GM12878 (cell line): Measurements from ENCODE around the gene MTO1. TPM values are rescaled to one million over a fixed set of nuclear protein-coding genes. Genes with fewer than 3 reads are reported as not detected.

Experiments used
- ATAC-seq: fragments of 200-7000 bp; cut with Tn5 transposase; 3 replicates; pipeline ENCODE4 v1.9.1; 2020; ENCODE audit warnings: mild to moderate bottlenecking, moderate library complexity
- BruUV-seq: library from RNA; stranded (reverse); fragments of 400-500 nt; replicated peaks from 2 replicates; lab custom pipeline; 2021; lab: Mats Ljungman, UMichigan
- CTCF ChIA-PET: fragments of 300-600 bp; sonication (Branson Sonifier 250); formaldehyde crosslinking; extraction: SDS; loops from one replicate; lab custom pipeline; 2021; ENCODE audit warnings: inconsistent platforms; lab: Yijun Ruan, JAX
- POLR2A ChIA-PET: fragments of 350-600 bp; formaldehyde crosslinking; extraction: SDS; loops from one replicate; lab custom pipeline; 2021; ENCODE audit warnings: inconsistent platforms; lab: Charles Lee
- RAD21 ChIA-PET: fragments of 300-600 bp; sonication (Branson Sonifier 250); formaldehyde crosslinking; loops from one replicate; lab custom pipeline; 2023; ENCODE audit warnings: antibody characterized with exemption; ENCODE audit not compliant: unreplicated experiment; lab: Charles Lee
- SMC1A ChIA-PET: fragments of 300-600 bp; sonication (Branson Sonifier 250); formaldehyde crosslinking; loops from one replicate; lab custom pipeline; 2023; ENCODE audit not compliant: unreplicated experiment, uncharacterized antibody; lab: Charles Lee
- DNase-seq: peaks from one replicate; pipeline ENCODE4 v3.0.0-alpha.2; 2011; ENCODE audit warnings: low read depth, low spot score
- FAIRE-seq: peaks from 3 replicates; lab custom pipeline; 2011; peaks lifted over from hg19 to GRCh38; lab: Jason Lieb, UNC
- H2AFZ ChIP-seq: 2 replicates; pipeline ENCODE4 v1.6.0; 2011; ENCODE audit warnings: low read depth, low read length, control low read depth; ENCODE audit not compliant: control insufficient read depth
- H3K27ac ChIP-seq: 2 replicates; pipeline ENCODE4 v1.5.1; 2011; ENCODE audit warnings: control low read depth; ENCODE audit not compliant: control insufficient read depth, insufficient read depth
- H3K27me3 ChIP-seq, 2 experiments: replicated peaks in 1 of 2; 2 replicates each; pipeline versions ENCODE4 v1.6.0 to v1.6.1; 2011; ENCODE audit warnings: low read length in 1 of 2; ENCODE audit not compliant: control insufficient read depth in 2 of 2, insufficient read depth in 2 of 2
- H3K36me3 ChIP-seq, 2 experiments: 2 replicates each; pipeline ENCODE4 v1.5.1; 2011; ENCODE audit warnings: low read length in 1 of 2; ENCODE audit not compliant: control insufficient read depth in 2 of 2, insufficient read depth in 2 of 2
- H3K4me1 ChIP-seq: 2 replicates; pipeline ENCODE4 v1.6.1; 2011; ENCODE audit warnings: mild to moderate bottlenecking, low read length, moderate library complexity, mixed read lengths; ENCODE audit not compliant: control insufficient read depth, insufficient read depth
- H3K4me2 ChIP-seq: 2 replicates; pipeline ENCODE4 v1.6.0; 2011; ENCODE audit warnings: control low read depth; ENCODE audit not compliant: control insufficient read depth, insufficient read depth
- H3K4me3 ChIP-seq: fragments of 200-600 bp; sonication (generic); 2 replicates; pipeline ENCODE4 v1.5.1; 2016
- H3K79me2 ChIP-seq: 2 replicates; pipeline ENCODE4 v1.6.0; 2011; ENCODE audit warnings: low read length; ENCODE audit not compliant: control insufficient read depth, insufficient read depth
- H3K9ac ChIP-seq: 2 replicates; pipeline ENCODE4 v1.8.0; 2011; ENCODE audit warnings: low read length, control low read depth, mixed read lengths; ENCODE audit not compliant: control insufficient read depth, insufficient read depth
- H3K9me3 ChIP-seq: replicated peaks from 3 replicates; pipeline ENCODE4 v1.5.1; 2011; ENCODE audit warnings: mild to moderate bottlenecking, low read length; ENCODE audit not compliant: control insufficient read depth, insufficient read depth
- H4K20me1 ChIP-seq: 2 replicates; pipeline ENCODE4 v1.6.0; 2011; ENCODE audit not compliant: control insufficient read depth, insufficient read depth
- BACH1 ChIP-seq: fragments of 450-650 bp; IDR thresholded peaks from 2 replicates; pipeline ENCODE4 v1.6.1; 2017; ENCODE audit warnings: mild to moderate bottlenecking, borderline replicate concordance
- CBX5 ChIP-seq: sonication (generic); IDR thresholded peaks from 2 replicates; pipeline ENCODE4 v1.6.1; 2016; ENCODE audit warnings: low read depth, moderate library complexity, mild to moderate bottlenecking, inconsistent platforms
- CEBPB ChIP-seq, 2 experiments: fragments of 150-350 bp in 1 of 2; IDR thresholded peaks; 2 replicates each; pipeline ENCODE4 v1.6.1; 2012 to 2014; ENCODE audit warnings: low read depth in 2 of 2, low read length in 2 of 2, borderline replicate concordance in 1 of 2, inconsistent platforms in 1 of 2
- ETV6 ChIP-seq, 2 experiments: fragments of 450-650 bp in 1 of 2; IDR thresholded peaks in 1 of 2; conservative IDR thresholded peaks in 1 of 2; 2 replicates each; pipeline ENCODE4 v1.6.1; 2014; ENCODE audit warnings: antibody characterized with exemption in 1 of 2, borderline replicate concordance in 1 of 2, low read depth in 1 of 2, mild to moderate bottlenecking in 1 of 2, moderate library complexity in 1 of 2
- MTA3 ChIP-seq: IDR thresholded peaks from 2 replicates; pipeline ENCODE4 v1.6.1; 2012; ENCODE audit warnings: low read length, inconsistent platforms, borderline replicate concordance
- NR2C2 ChIP-seq: IDR thresholded peaks from 2 replicates; pipeline ENCODE4 v1.6.1; 2011; ENCODE audit warnings: borderline replicate concordance, low read depth; ENCODE audit not compliant: control insufficient read depth, insufficient read length
- PAX5 ChIP-seq: IDR thresholded peaks from 2 replicates; pipeline ENCODE4 v1.6.1; 2011; ENCODE audit warnings: low read depth, low read length, borderline replicate concordance
- RB1 ChIP-seq: fragments of 450-650 bp; formaldehyde crosslinking; IDR thresholded peaks from 2 replicates; pipeline ENCODE4 v1.6.1; 2017; ENCODE audit warnings: mild to moderate bottlenecking, borderline replicate concordance
- RELA ChIP-seq: fragments of 450-650 bp; IDR thresholded peaks from 2 replicates; pipeline ENCODE4 v1.8.0; 2014; ENCODE audit warnings: borderline replicate concordance; ENCODE audit not compliant: partially characterized antibody
- SMAD1 ChIP-seq: fragments of 450-650 bp; IDR thresholded peaks from 2 replicates; pipeline ENCODE4 v1.6.1; 2018; ENCODE audit warnings: mild to moderate bottlenecking, low read depth; ENCODE audit not compliant: partially characterized antibody
- SMAD5 ChIP-seq: IDR thresholded peaks from 2 replicates; pipeline ENCODE4 v1.6.1; 2016; ENCODE audit warnings: antibody characterized with exemption, low read depth
- SMC3 ChIP-seq: IDR thresholded peaks from 2 replicates; pipeline ENCODE4 v1.6.1; 2011; ENCODE audit warnings: low read length, improper control_type of control experiment, borderline replicate concordance
- STAT3 ChIP-seq: IDR thresholded peaks from 2 replicates; pipeline ENCODE4 v1.6.1; 2011; ENCODE audit warnings: low read depth, low read length, improper control_type of control experiment
- TARDBP ChIP-seq: IDR thresholded peaks from 2 replicates; pipeline ENCODE4 v1.6.1; 2016; ENCODE audit warnings: borderline replicate concordance
- TCF3 ChIP-seq: IDR thresholded peaks from 2 replicates; pipeline ENCODE4 v1.6.1; 2012; ENCODE audit warnings: low read depth, mild to moderate bottlenecking, low read length, borderline replicate concordance; ENCODE audit not compliant: insufficient read depth
- ZZZ3 ChIP-seq: IDR thresholded peaks from 2 replicates; pipeline ENCODE4 v1.6.1; 2011; ENCODE audit warnings: low read depth; ENCODE audit not compliant: control insufficient read depth, insufficient read length
- WGBS: methylation state at CpG from one replicate; pipeline ENCODE4 v1.1.6; 2016; ENCODE audit warnings: low lambda C conversion rate; ENCODE audit not compliant: insufficient replicate concordance, insufficient coverage; ENCODE audit errors: missing lambda C conversion rate; 5-methylcytosine and 5-hydroxymethylcytosine counted together
- in situ Hi-C: fragments of 300-500 bp; cut with MboI; formaldehyde crosslinking; loops from 9 replicates; pipeline ENCODE4 v1.14.3; 2018; ENCODE audit warnings: mixed read lengths
- intact Hi-C: fragments of 100-400 bp; cut with micrococcal nuclease; formaldehyde crosslinking; loops from one replicate; pipeline ENCODE4 v1.14.2; 2022; ENCODE audit not compliant: unreplicated experiment
- polyA plus RNA-seq, 11 experiments: library from polyadenylated mRNA; depleted of rRNA in 4 of 11; unstranded in 6 of 11; stranded (reverse) in 5 of 11; fragments of >200 nt; fragmentation: Nextera tagmentation in 4 of 11; fragmentation: Illumina TruSeq in 1 of 11; extraction: Ambion mirVana in 4 of 11; extraction: Trizol in 1 of 11; gene quantifications; 1 replicate in 1 of 11; 2 replicates in 10 of 11; pipeline versions ENCODE4 v1.2.1 to v1.2.3, GENCODE V29; 2011 to 2016; ENCODE audit warnings: inconsistent platforms in 2 of 11, missing spikeins in 2 of 11, low read depth in 1 of 11
- total RNA-seq, 4 experiments: library from RNA; depleted of rRNA in 3 of 4; stranded (reverse); fragments of >200 nt in 3 of 4; fragmentation: Illumina TruSeq in 1 of 4; extraction: Trizol in 1 of 4; gene quantifications; 2 replicates each; pipeline versions ENCODE4 v1.2.1 to v1.2.3, GENCODE V29; 2013 to 2021
- TF ChIP-seq, protein P1 (sequence below): fragments of 450-650 bp; IDR thresholded peaks from 2 replicates; pipeline ENCODE4 v1.6.1; 2016; ENCODE audit warnings: mild to moderate bottlenecking

MTO1 gene
- total and polyA plus RNA-seq, 10 of the 15 experiments (the other 5 are each of a cell fraction or from before 2014, with no cell fraction given): 24.8 to 53.6 (median 33.1) TPM

DNA sequence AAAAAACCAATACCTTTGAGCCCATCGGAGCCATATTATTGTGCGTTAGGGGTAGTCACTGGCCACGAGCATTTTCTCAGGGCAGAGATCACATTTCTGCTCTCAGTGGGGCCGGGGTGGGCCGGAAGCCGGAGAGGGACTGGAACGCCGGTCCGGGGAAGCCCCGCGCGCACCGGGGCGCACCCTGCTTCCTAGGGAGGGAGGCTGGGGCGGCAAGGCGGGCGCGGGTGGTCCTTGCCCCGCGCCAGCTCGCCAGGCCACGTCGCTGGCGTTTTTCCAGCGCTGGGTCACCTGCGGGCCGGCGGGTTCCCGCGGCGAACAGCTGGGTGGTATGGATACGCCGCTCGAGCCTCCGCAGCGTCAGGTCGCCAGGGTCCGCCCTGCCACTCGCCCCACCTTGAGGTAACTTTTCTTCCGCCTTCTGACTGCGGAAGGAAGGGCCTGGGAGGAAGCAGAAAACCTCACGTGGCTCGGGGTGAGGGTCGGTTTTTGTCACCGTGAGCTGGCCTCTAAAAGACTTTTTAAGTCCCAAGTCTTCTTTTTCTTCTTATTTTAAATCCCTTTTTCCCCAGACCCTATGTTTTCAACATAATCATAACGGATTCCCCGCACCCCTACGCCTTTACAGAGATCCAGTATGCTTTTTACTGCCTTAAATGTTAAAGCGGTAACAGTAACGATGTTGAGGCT, 62.0 kb downstream of the MTO1 start:
- POLR2A ChIA-PET: interaction anchor here (0.6 to 6.8 kb wide), 13 partner anchors 10 to 130 kb away, joined by 3 to 55 read pairs (median 5); partner anchors contain the start of gene SLC17A5
- Histone ChIP-seq H3K9ac (peak overlapping the region; percentile 79), H4K20me1 (no peaks in the 10 kb centered on the region), H3K79me2 (peaks cover 48% of the 10 kb centered on the region), H3K27me3 (no peaks in the 10 kb centered on the region), H3K27ac (peak overlapping the region; percentile 100), H3K4me2 (peak overlapping the region; percentile 79), H3K4me1 (peaks cover 6% of the 10 kb centered on the region; the same call in 1 of the 2 replicates), H3K9me3 (no peaks in the 10 kb centered on the region), H3K36me3 (peaks cover 2 to 5% of the 10 kb centered on the region in 2 experiments), H2AFZ (peak overlapping the region; percentile 96), H3K4me3 (peak overlapping the region; percentile 83)
- SMC1A ChIA-PET: interaction anchor here (1.5 to 5.6 kb wide), 12 partner anchors 9 to 129 kb away, joined by 4 to 43 read pairs (median 11); no protein-coding TSS in a partner anchor
- 0% methylated on average over 50 of the region's 50 CpGs for whole genome bisulfite sequencing
- intact Hi-C loops: loop anchor here (1.0 to 5.0 kb wide), 5 partner anchors 37 to 1759 kb away; partner anchors contain the start of gene TMEM30A
- DNase-seq (no peak), FAIRE-seq (peak; percentile 31), ATAC-seq (peak; percentile 56)
- CTCF ChIA-PET: interaction anchor here (0.9 to 6.5 kb wide), 8 partner anchors 8 to 129 kb away, joined by 3 to 23 read pairs (median 6); partner anchors contain the start of gene MTO1
- in situ Hi-C loops: loop anchor here (5.0 to 25.0 kb wide), 2 partner anchors 89 to 129 kb away; partner anchors contain the start of gene SLC17A5
- RAD21 ChIA-PET: interaction anchor here (0.9 to 5.7 kb wide), 11 partner anchors 9 to 87 kb away, joined by 3 to 49 read pairs (median 6); partner anchors contain the start of gene MTO1
- BruUV-seq: no TSS peak
- TF ChIP-seq TCF3 (peak; percentile 87), MTA3 (no peak), NR2C2 (no peak), SMC3 (no peak), ZZZ3 (no peak), SMAD1 (peak; percentile 19), ETV6 (conservative IDR thresholded peaks at IDR 0.05 in 1 of 2, IDR thresholded peaks at IDR 0.05 in 1 of 2; ENCODE audit: borderline replicate concordance in 1 of 2, low read depth in 1 of 2) (peak; percentile 58 to 98; a peak in 2 of 4 replicates), RELA (peak; percentile 81), TARDBP (0 out of 2 replicates have a peak, but pooled peaks have one; percentile 16), RB1 (peak; percentile 79; the same call in 1 of the 2 replicates), CEBPB (IDR thresholded peaks at IDR 0.05; ENCODE audit: borderline replicate concordance in 1 of 2, low read depth in 2 of 2, low read length in 2 of 2) (no peak), CBX5 (no peak), STAT3 (no peak), BACH1 (peak; percentile 82), PAX5 (no peak), SMAD5 (peak; percentile 62)
- TF ChIP-seq, protein P1, sequence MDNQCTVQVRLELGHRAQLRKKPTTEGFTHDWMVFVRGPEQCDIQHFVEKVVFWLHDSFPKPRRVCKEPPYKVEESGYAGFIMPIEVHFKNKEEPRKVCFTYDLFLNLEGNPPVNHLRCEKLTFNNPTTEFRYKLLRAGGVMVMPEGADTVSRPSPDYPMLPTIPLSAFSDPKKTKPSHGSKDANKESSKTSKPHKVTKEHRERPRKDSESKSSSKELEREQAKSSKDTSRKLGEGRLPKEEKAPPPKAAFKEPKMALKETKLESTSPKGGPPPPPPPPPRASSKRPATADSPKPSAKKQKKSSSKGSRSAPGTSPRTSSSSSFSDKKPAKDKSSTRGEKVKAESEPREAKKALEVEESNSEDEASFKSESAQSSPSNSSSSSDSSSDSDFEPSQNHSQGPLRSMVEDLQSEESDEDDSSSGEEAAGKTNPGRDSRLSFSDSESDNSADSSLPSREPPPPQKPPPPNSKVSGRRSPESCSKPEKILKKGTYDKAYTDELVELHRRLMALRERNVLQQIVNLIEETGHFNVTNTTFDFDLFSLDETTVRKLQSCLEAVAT: peak; percentile 54
